Inflammatory macrophage treated with lipopolysaccharide for 4 hours (primary cell): ENCODE data around the gene LUZP2.
"Not testable (repeated sequence)": the region's sequence is repeated elsewhere in the genome, so short reads cannot be mapped to it uniquely, and the experiment has no call there.

Experiments used
- DNase-seq: peaks from one replicate; pipeline ENCODE4 v3.0.0-alpha.2; 2020

The LUZP2 gene

DNA sequence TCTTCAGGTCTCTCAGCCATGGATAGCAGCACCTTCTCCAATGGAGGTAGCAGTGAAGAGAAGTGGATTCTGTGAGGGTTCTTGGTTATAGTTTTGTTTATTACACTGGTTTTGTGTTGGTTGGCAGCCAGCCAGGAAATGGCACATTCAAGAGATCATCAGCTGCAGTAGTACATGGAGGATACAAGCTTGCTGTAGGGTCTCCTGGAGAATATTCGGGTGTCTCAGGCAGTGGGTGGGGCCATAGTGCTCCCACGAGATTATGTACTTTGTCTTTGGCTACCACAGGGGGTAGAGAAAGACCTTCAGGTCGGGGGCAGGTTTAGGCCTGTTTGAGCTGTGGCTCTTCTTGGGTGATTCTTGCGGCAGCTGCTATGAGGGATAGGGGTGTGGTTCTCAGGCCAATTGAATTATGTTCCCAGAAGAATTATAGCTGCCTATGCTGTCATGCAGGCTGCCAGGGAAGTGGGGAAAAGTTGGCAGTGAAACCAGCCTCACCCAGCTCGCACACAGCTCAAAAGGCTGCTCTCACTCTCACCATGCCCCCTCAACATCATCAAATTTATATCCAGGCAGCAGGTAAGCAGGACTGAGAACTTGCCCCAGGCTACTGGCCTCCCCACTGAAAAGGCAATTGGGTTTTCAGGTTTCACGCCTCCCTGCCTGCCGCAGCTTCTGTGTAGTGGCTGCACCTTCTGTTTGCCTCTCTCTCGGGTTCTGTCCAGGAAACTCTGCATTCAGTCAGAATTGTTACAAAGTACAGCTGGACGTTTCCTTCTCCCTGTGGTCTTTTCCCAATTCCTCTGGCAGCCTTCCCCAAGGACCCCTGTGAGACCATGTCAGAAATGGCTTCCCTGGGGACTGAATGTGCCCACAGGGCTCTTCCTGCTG is 435.5 kb downstream of the LUZP2 start:
- DNase-seq: no peak

DNA sequence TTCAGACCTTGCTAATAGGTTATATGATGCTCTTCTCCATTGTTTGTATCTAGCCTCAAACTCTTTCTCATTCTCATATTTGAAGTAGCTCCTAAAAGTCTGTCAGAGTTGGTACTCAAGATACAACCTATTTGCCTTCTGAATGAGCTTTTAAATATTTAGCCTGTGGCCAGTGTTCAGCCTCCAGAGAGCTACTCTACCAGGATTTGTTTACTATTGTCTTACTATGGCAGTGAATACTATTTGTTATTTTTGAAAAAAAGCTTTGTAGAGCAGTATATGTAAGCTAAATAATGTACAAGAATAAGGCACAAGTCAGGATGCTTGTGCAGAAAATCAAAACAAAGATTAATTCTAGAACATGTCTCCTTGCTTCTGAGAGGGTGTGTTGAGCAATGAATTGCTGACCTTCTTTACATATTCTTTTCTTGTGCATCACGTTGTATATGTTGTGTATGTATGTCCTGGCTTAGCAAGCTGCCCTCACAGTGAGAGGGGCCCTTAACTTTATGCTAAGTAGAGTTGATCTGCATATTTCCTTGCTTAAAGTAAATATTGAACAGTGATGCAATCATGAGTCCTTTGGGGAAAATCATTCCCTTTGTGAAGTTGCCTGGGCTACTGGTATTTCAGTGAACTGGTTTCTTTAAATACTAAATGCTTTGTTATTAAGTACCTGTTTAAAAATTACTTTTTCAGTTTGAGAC is 438.0 kb downstream of the LUZP2 start:
- DNase-seq: no peak

DNA sequence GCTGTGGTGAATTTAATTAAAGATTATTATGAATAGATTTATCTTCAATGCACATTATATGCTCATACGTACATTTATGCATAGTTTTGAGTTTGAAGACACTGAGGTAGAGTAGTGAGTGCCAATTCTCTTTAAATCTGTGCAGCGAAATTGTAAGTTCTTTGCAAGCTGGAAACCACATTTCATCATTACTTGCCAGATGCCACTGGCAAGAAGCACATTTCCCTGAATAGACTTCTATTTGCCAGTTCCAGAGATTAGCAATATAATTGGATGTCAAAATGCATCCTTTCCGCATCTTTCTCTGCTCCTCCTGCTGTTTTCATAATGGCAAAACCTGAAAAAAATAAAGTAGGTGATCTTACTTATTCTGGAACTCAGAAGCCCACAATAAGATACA is 448.0 kb downstream of the LUZP2 start:
- no peak for DNase-seq

DNA sequence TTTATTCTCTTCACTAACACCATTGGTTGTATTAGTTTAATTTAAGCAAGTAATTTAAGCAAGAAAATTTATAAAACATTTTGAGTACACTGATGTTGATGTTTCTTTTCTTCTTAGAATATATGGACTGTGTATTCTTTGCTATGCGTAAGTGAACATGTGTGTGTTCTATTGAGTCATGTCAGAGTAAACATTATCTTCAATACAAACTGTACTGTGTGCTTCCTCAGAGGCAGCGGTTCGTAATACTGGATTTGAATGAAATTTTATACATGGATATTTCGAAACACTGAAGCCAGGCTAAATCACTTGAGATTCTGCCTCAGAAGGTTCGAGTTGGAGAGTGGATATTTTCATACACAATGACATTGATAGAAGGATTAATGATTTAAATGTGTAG is 452.6 kb downstream of the LUZP2 start:
- DNase-seq: no peak

DNA sequence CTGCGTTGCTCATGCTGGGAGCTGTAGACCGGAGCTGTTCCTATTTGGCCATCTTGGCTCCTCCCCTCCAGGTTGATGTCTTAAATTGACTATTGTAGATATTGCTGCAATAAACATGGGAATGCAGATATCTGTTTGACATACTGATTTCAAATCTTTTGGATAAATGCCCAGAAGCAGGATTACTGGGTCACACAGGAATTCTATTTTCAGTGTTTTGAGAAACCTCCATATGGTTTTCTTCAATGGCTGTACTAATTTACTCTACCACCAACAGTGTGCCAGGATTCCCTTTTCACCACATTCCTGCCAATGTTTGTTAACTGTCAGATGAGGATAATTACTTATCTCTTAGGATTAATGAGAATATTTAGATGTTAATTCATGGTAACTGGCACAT is 467.0 kb downstream of the LUZP2 start:
- no peak for DNase-seq

DNA sequence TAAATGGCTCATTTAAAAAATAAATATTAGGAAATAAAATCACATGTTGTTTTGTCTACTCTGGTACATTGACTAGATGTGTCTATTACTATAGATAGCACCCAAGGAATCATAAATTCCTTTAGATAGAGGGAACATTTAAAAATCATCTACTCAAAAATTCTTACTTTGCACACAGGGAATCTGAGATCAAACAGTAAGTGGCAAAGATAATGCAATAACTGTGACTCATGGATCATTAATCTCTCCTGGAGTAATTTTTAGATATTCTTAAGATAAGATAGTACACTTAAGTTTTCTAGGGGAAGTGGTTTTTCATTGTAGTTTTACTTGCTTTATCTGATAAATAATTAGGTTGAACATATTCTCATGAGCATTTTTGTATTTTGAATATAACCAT is 468.9 kb downstream of the LUZP2 start:
- no peak for DNase-seq

DNA sequence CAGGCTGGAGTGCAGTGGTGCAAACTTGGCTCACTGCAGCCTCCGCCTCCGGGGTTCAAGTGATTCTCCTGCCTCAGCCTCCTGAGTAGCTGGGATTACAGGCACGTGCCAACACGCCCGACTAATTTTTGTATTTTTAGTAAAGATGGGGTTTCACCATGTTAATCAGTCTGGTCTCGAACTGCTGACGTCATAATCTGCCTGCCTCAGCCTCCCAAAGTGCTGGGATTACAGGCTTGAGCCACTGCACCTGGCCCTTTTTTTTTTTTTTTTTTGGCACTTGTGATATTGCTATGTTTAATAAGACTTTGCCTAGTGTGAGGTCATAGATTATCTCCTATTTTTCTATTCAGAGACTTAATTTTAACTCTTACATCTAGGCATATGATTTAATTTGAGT is 497.1 kb downstream of the LUZP2 start:
- not testable (repeated sequence) for DNase-seq

DNA sequence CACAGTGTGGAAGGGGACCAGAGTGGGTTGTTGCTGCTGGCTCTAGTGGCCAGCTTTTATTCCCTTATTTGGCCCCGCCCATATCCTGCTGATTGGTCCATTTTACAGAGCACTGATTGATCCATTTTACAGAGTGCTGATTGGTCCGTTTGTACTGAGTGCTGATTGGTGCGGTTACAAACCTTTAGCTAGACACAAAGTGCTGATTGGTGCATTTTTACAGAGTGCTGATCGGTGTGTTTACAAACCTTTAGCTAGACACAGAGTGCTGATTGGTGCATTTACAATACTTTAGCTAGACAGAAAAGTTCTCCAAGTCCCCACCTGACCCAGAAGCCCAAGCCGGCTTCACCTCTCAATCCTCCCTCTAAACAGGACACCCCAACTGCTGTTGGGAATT is 503.1 kb downstream of the LUZP2 start:
- not testable (repeated sequence) for DNase-seq

DNA sequence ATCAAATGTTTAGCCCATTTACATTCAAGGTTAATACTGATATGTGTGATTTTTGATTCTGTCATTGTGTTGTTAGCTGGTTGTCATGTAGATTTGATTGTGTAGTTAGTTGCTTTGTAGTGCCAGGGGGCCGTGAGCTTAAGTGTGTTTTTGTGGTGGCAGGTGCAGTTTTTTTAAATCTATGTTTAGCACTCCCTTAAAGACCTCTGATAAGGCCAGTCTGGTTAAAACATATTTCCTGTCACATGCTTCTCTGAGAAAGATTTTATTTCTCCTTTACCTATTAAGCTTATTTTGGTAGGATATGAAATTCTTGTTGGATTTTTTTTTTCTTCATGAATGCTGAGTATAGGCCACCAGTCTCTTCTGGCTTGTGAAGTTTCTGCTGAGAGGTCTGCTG is 540.6 kb downstream of the LUZP2 start:
- DNase-seq: no peak

DNA sequence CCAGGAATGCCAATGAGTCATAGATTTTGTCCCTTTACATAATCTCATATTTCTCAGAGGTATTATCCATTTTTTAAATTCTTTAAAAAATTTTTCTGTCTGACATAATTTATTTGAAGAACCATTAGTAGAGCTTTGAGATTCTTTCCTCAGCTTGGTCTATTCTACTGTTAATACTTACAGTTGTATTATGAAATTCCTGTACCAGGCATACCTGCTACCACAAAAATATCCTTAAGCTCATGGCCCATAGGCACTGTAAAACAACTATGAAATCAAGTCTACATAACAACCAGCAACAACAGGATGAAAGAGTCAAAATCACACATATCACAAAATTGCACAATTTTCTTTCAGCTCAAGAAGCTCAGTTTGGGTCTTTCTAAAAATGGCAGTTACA is 541.3 kb downstream of the LUZP2 start:
- no peak for DNase-seq

DNA sequence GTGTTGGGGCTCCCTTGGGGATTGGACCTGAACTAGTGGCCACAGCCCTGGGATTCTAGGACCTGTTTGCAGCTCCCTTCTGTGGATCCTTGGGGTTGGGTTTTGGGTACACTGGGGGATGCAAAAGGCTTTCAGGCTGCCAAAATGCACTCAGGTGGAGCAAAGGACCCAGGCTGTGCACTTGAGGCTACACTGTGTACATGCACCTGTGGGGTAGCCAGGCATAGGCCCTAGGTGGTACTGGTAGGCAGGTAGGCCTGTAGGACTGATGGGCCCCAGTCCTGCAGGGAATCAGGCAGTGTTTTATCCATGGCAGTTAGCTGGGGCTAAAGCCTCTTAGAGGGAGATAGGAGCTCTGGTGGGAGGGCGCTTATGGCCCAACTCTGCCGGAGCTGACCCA is 542.3 kb downstream of the LUZP2 start:
- DNase-seq: no peak

DNA sequence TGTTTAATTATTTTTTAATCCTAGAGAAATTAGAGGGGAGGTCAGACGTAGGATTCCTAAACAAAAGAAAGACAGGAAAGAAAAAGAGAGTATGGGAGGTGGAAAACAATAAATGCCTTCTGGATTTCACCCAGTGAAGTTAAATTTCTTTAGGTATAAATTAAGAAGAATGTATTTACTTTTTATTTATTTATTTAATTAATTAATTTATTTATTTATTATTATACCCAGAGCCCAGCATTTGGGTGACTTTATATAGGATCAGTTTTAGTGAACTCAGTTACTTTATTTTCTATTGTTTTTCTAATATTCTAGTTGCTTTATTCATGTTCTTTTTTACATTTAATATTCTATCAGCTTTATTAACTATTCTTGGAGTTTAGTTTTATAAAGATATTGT is 551.8 kb downstream of the LUZP2 start:
- DNase-seq: no peak

DNA sequence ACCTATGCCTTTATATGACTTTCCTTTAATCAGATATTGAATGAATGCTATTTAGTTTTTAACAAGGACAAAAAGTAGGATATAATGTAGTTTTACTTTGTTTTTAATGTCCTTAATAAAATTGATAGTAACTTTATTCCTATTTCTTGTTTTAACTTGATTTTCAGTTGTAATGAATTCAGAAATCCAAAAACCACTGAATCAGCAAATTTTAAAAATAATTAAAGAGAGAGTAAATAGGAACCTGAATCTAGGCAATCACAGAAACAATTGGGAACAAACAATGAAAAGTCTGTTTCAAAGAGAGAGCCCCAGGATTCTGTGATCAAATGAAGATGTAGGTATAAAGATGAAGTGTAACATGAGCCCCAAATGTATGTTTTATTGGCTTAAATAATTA is 556.0 kb downstream of the LUZP2 start:
- no peak for DNase-seq

DNA sequence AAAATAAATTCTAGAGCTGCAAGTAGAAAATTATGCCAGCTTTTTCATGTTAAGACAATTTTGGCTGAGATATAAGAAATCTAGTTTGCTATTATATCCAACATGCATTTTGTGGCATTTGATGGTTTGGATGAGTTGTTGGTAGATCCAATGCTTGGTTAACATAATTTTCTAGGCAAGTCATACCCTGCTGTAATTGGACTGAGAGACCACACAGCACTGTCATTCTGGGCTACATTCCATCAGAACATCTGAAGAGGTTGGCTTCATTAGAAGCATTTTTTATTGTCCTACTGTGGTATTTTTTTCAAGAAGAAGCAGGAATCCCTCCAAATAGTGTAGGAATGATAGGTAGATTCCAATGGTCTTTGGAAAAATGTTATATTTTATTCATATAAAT is 561.0 kb downstream of the LUZP2 start:
- no peak for DNase-seq

DNA sequence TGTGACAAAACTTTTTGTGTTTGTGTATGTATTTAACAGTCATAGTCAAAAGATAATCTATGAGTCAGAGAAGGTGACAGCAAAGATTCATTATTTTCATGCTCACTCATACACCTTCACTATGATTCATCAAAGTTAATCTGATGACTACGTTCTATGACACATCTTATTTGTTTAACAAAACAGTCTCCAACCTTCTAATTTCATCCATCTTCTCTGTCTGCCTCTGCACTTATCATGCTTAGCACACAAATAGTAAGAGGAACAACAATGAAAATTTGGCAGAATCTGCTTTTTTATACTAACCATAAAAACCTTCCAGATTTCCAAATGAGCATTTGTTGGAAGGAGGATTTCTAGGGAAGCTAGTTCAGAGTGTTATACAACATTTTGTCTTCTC is 568.9 kb downstream of the LUZP2 start:
- DNase-seq: no peak

DNA sequence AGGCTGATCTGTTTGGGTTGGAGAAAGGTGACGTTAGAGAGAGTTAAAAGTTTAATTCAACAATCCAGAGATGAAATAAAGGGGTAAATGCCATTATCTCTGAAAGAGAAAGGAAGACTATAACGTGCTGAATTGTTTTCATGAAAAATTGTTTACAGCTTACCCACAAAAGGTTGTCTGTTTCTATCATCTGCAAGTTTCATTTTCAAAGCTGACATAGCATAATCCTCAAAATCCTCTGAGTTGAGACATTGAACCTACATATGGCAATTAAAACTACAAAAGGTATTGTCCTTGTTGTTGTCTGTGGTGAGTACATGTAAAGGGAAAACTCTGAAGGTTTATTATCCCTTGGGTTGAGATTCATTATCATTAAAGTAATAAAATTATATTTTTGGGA is 569.9 kb downstream of the LUZP2 start:
- no peak for DNase-seq

DNA sequence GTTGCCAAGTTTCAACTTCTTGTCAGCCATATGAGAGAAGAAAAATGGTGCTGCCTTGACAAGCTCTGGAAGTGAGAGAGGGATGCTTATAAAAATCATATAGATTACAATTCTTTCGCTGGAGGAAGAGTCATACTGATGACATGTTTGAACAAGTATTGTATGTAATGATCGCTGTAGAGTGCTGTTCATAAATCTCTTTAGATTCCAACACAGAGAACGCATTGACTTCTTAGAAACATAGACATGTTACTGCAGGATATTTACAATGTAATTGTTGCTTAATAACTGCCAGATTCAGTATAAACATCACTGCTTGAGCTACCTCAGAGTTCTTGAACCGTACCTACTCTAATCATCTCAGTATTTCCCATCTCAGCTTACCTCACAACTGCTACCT is 571.6 kb downstream of the LUZP2 start:
- DNase-seq: no peak

DNA sequence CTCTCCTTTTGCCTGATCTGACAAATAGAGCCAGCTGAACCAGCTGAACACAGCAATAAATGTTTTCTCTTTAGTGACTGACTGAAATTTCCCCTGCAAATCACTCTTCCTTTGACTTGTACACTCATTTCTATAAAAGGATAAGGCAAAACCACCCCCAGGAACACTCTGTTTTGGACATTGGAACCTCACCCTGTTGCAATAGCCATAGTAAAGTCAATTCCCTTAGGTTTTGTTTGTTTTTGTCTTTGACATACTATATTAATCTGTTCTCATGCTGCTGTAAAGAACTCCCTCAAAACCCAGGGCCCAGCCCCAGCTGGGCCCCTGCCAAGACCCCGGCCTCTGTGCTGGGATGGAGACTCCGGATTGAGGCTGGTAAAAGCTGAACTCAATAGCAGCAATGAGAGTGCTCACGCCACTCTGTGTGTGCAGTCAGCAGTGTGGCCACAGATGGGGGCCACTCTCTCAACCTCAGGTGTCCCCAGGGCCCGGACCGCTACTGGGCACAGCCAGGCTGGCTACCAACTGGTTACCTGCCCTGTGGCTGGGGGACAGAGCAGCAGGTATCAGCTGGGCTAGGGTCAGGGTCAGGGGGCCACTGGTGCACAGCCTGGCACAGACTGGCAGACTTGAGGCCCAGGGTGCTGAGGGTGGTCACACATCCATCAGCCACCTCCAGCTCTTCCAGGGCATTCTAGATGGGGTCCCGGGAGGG is 597.4 kb downstream of the LUZP2 start:
- DNase-seq: no peak

DNA sequence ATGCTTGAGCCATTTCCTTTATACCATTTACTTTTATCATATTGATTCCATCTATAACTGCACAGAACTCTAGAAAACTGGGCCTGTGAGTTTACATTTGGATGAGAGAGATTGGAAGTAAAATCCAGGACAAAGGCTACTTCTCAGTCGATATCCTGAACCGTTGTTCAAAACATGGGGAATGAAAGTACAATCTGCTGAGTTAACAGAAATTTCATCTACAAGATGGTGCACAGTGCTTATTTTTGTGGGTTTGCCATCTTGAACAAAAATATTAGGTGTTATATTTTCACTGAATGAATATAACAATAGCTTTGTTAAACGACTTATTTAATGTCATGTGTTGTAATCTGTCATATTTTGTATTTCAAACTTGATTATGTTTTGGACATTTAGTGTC is 622.6 kb downstream of the LUZP2 start:
- DNase-seq: no peak
